Lower leg skin (tissue), 4 donors: ENCODE measurements around the gene GOLIM4. TPM values are rescaled to one million over a fixed set of nuclear protein-coding genes. Genes with fewer than 3 reads are reported as not detected.

Experiments
- DNase-seq, 2 donors: peaks; one replicate each; pipeline ENCODE4 v3.0.0-alpha.2; 2019; ENCODE audit warnings: low spot score in 2 of 2
- H3K4me3 ChIP-seq: fragments of 200-600 bp; sonication (generic); 2 replicates; pipeline ENCODE4 v1.5.1; 2017; ENCODE audit warnings: mild to moderate bottlenecking, low read depth; ENCODE audit not compliant: poor library complexity, severe bottlenecking
- POLR2A ChIP-seq, 2 donors: fragments of 450-650 bp; IDR thresholded peaks; one replicate each; pipeline ENCODE4 v1.6.1; 2016 to 2017; ENCODE audit warnings: antibody characterized with exemption in 2 of 2, mild to moderate bottlenecking in 1 of 2, moderate library complexity in 1 of 2
- WGBS, 2 donors: methylation state at CpG; one replicate each; pipeline ENCODE4 v1.1.5; 2018; 5-methylcytosine and 5-hydroxymethylcytosine counted together
- intact Hi-C: fragments of 100-400 bp; cut with DNase I; formaldehyde crosslinking; loops from one replicate; pipeline ENCODE4 v1.15.0; 2023; ENCODE audit warnings: low total_unique reads
- total RNA-seq, 4 donors: library from RNA; depleted of rRNA; stranded (reverse); fragments of >200 nt; gene quantifications; one replicate each; pipeline ENCODE4 v1.1.0, GENCODE V29; 2016
- TF ChIP-seq, protein P1 (sequence below), 3 donors: fragments of 450-650 bp; IDR thresholded peaks; one replicate each; pipeline ENCODE4 v1.5.1; 2016; ENCODE audit warnings: antibody characterized with exemption in 3 of 3, mild to moderate bottlenecking in 3 of 3, moderate library complexity in 2 of 3

Gene GOLIM4
- total RNA-seq, 4 donors from 2014 or later, result 7.6 to 25.5 (median 14.5) TPM

GRCh38 chr3:168127466-168127865 is 31.7 kb upstream of the GOLIM4 start:
- intact Hi-C loops, result no loop called here

DNA sequence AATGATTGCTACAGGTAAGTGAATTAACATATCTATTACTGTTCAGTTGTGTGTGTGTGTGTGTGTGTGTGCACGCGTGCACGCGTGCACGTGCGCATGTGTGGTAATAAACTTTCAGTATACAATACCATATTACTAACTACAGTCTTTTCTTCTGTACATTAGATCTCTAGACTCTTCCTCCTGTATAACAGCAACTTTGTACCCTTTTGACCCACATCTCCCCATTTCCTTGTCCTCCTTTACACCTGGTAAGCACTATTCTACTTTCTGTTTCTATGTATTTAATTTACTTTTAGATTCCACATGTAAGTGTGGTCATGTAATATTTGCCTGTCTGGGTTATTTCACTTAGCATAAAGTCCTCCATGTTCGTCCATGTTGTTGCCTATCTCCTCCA is 29.1 kb upstream of the GOLIM4 start:
- intact Hi-C loops, result no loop called here
- H3K4me3 ChIP-seq, result no peak overlapping the region
- DNase-seq, result no peak
- 96 to 97% methylated on average over 7 of the region's 7 CpGs for WGBS, 2 donors
- TF ChIP-seq POLR2A (IDR thresholded peaks at IDR 0.05), result no peak
- TF ChIP-seq, protein P1, sequence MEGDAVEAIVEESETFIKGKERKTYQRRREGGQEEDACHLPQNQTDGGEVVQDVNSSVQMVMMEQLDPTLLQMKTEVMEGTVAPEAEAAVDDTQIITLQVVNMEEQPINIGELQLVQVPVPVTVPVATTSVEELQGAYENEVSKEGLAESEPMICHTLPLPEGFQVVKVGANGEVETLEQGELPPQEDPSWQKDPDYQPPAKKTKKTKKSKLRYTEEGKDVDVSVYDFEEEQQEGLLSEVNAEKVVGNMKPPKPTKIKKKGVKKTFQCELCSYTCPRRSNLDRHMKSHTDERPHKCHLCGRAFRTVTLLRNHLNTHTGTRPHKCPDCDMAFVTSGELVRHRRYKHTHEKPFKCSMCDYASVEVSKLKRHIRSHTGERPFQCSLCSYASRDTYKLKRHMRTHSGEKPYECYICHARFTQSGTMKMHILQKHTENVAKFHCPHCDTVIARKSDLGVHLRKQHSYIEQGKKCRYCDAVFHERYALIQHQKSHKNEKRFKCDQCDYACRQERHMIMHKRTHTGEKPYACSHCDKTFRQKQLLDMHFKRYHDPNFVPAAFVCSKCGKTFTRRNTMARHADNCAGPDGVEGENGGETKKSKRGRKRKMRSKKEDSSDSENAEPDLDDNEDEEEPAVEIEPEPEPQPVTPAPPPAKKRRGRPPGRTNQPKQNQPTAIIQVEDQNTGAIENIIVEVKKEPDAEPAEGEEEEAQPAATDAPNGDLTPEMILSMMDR (IDR thresholded peaks at IDR 0.05), result no peak

More at GRCh38 chr3:168127466-168127865, 31.7 kb upstream of the GOLIM4 start:
- no peak overlapping the region for H3K4me3 ChIP-seq
- 92 to 94% methylated on average over 1 of the region's 1 CpG for WGBS, 2 donors
- no peak for DNase-seq
- TF ChIP-seq POLR2A (IDR thresholded peaks at IDR 0.05), result no peak
- TF ChIP-seq, protein P1 (IDR thresholded peaks at IDR 0.05), result no peak

- intact Hi-C loops, result no loop called here
- TF ChIP-seq, protein P1 (IDR thresholded peaks at IDR 0.05), result no peak
- no peak for TF ChIP-seq POLR2A (IDR thresholded peaks at IDR 0.05)
- no peak for DNase-seq
- H3K4me3 ChIP-seq, result no peak overlapping the region
Observed at GRCh38 chr3:168124291-168124690, 28.6 kb upstream of the GOLIM4 start.

GRCh38 chr3:168123201-168124176 is 27.8 kb upstream of the GOLIM4 start:
- WGBS, 2 donors, result 31 to 35% methylated on average over 6 of the region's 6 CpGs

GRCh38 chr3:168121184-168122017 is 25.7 kb upstream of the GOLIM4 start:
- intact Hi-C loops, result no loop called here
- TF ChIP-seq, protein P1 (IDR thresholded peaks at IDR 0.05), result no peak
- no peak for TF ChIP-seq POLR2A (IDR thresholded peaks at IDR 0.05)
- no peak for DNase-seq
- no peak overlapping the region for H3K4me3 ChIP-seq
- WGBS, 2 donors, result 23 to 41% methylated on average over 4 of the region's 4 CpGs

More at GRCh38 chr3:168123201-168124176, 27.8 kb upstream of the GOLIM4 start:
- intact Hi-C loops, result no loop called here
- no peak for TF ChIP-seq POLR2A (IDR thresholded peaks at IDR 0.05)
- TF ChIP-seq, protein P1 (IDR thresholded peaks at IDR 0.05), result no peak
- DNase-seq, result no peak
- no peak overlapping the region for H3K4me3 ChIP-seq
